HG03378 (cell line): Measurements from ENCODE around the gene SMARCC1.

Experiments
- ATAC-seq: cut with Tn5 transposase; IDR thresholded peaks from one replicate; pipeline ENCODE4 v1.9.1; 2021; ENCODE audit warnings: mild to moderate bottlenecking, moderate library complexity; ENCODE audit not compliant: unreplicated experiment

SMARCC1 gene

DNA sequence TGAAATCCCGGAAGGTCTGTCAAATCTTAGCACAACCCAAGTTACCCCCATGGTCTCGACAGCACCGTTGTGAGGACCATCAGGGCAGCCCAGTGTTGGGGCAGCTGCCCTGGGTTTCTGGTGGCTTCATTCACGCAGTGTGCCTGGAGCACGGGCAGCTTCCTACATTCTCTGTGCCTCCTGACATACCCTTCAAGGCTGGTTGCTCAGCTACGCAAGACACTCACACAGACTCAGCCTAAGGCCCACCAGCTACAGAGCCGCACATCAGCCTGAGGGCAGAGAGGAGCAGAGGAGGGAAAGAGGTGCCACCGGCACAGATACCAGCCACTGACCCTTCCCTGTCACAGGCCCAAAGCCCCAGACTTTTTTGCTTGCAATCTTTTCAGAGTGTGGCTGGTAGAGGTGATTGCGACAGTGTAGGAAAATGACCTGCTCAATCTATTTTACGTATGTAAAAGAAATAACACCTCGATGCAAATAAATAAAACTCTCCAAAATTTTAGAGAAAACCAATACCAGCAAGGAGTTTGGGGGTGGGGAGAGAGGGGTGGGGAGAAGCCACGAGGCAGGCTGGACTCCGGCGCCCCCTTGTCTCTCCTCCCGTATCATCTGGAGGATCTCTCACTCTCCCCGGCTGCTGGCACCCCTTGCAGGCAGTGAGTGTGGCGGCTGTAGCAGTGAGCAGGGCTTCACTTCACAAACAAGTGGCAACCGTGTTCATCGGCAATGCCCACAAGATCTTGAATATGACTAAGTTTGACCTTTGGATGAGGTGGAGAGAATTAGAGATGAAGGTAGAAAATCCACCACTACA is 215.8 kb downstream of the SMARCC1 start:
- ATAC-seq = no peak

DNA sequence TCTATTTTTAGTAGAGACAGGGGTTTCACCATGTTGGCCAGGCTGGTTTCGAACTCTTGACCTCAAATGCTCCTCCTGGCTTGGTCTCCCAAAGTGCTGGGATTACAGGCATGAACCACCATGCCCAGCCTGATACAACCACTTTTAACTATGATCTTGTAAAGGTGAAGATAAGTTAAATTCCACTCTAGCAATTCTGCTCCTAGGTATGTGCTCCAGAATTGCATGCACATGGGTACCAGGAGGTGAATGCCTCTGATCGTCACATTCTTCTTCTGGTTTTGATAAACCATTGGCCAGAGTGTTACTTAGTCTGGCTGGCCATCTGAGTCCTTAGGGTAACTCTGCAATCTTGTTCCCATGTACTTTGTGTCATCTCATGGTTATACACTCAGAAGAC is 225.3 kb downstream of the SMARCC1 start:
- no peak for ATAC-seq

DNA sequence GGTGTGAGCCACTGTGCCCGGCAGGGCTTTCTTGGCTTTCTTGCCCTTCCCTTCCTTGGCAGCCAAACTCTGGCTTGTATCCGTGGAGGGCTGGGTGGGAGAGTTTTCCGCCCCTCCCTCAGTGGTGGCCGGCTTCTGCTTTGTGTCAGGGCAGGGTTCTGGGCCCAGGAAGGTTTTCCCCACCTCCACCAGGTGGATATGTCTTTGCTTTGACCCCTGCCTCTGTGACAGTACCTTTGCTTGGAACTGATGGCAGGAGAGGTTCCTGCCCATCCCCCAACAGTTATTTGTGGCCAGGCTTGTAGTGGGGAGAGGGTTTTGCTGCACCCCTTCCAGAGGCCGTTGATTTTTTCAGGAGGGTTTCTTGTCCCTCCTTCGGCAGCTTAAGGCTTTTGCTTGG is 227.4 kb downstream of the SMARCC1 start:
- no peak for ATAC-seq

DNA sequence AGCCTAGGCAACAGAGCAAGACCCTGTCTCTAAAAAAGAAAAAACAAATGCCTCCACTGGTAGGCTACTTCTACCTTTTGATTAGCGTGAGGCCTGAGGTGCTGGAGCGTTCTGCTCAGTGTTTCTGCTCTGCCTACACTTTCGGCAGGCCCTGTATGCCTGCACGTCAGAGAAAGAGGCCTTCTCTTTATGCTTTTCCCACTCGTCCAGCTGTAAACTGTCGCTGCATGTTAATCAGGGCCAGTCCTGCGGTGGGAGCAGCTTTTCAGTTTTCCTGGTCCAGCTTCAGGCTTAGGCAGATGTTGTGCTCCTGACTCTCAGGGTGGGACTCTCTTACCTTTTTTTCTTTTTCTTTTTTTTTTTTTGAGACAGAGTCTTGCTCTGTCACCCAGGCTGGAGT is 228.3 kb downstream of the SMARCC1 start:
- no peak for ATAC-seq

DNA sequence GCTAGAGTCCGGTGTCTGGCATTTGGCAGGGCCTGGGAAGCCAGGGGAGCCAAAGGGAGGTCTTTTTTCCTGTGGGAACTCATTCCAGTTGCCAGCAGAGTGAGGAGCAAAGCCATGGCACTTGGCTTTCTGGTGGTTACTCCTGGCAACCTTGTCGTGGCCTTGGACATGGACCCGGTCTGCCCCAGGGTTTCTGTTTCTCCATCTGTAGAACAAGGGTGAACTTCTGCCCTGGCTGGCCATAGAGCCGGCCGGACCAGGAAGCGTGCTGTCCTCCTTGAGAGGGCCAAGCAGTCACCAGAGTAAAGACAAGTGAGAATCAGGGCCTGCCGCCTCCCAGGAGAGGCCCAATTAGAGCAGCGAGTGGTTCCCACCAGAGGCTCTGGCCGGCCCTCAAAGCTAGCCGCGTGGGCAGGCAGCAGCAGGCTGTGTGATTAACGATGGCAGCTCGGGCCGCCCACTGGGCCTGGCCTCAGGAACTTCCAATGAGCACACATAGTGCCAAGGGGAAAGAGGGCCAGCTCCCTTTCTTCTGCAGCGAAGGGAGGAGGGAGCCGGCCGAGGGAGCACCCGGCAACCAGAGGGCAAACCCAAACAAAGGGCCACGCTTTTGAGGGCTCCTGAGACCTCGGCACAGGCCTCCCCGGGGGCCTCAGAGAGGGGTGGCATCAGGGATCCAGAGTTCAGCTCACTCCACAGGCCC is 239.1 kb downstream of the SMARCC1 start:
- no peak for ATAC-seq

DNA sequence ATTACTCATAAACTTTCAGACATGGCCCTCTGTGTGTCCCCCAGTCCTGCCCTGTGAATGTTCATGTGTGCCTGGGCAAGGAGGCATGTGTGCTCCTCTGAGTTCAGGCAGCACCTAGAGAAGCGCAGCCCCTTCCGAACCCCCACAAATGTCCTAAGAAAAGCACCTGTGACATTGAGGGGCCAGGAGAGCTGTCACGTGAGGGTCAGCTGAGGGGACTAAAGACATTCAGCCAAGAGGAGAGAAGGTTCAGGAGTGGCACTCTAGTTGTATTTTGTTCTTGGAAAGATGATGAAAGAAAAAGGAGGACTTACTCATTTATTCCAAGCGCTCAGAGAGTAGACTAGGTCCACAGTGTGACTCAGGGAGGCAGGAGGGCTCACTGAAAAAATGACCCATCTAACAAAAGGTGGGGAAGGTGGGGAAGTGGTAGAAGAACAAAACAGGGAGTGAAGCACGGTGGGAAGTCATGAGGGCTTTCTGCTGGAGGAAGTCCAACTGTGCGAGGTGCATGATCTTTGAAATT is 240.0 kb downstream of the SMARCC1 start:
- no peak for ATAC-seq

DNA sequence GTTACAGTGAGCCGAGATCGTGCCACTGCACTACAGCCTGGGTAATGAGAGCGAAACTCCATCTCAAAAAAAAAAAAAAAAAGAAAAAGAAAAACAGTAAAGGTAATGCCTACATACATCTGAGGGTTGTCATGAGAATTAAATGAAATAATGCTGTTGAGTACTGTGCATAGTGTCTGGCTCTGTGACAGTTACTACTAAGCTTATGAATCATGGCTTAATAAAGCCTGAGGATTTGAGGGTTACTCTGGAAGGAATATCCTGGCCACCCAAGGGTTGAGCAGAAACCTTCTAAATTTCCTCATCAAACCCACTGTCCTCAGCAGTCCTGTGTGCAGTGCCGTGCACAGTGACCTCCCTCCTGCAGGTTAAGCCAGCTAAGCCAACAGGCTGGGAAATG is 241.4 kb downstream of the SMARCC1 start:
- ATAC-seq = no peak

DNA sequence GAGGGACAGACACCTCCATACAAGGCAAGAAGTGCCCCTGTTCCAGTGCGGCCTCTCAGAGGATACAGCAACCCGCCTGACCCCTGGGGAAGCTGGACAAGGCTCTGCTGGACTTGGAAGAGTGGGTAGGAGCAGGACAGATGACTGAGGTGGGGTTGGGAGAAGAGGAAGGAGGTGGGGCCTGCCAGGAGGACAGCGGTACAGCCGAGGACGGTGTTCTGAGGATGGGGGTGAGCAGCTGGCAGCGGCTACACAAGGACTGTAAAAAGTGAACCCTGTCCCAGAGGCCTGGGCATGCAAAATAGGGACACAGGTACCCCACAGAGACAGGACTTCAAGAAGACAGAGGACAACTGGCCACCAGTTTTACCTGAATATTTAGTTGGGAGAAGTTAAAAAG is 244.7 kb downstream of the SMARCC1 start:
- no peak for ATAC-seq

DNA sequence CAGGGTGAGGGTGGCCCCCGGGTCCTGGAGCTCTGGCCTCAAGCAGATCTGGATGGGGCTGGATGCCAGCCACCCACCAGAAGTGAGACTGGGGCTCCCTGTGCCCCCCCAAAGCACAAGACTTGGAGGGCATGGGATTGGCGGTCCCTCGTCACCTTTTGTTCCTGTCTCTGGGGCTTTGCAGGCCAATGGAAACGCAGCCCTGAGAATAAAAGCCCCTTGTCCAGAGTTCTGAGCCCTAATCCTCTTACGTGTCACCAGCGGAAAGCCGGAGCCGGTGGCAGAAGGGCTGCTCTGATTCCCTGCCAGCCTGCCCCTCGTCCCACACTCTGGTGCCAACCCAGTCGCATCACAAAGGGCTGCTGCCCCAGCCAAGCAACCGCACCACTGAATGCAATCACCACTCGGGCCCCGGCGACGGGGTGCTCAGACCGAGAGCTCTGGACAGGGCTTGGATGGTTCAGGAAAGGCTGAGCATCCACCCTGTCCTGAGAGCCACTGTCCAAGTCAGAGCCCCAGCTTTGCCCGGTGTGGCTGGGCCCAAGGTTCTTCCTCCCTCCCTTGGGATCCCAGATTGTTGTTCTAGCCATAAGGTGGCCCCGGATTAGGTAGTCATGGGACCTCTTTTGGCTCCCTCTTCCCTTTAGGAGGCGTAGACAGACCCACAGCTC is 245.3 kb downstream of the SMARCC1 start:
- ATAC-seq = no peak
